Naive thymus-derived CD4-positive, alpha-beta T cell (primary cell): ENCODE measurements around the gene ATG7. TPM values are rescaled to one million over a fixed set of nuclear protein-coding genes. Genes with fewer than 3 reads are reported as not detected.

Experiments used
- ATAC-seq: fragments of 150-1000 bp; cut with Tn5 transposase; 2 replicates; pipeline ENCODE4 v1.10.0; 2021; ENCODE audit warnings: mild to moderate bottlenecking, moderate library complexity
- CTCF ChIA-PET: fragments of 350-600 bp; sonication (Branson Sonifier 250); formaldehyde crosslinking; loops from one replicate; lab custom pipeline; 2021; ENCODE audit warnings: antibody characterized with exemption; lab: Charles Lee
- POLR2A ChIA-PET: fragments of 350-600 bp; sonication (Branson Sonifier 250); formaldehyde crosslinking; loops from one replicate; lab custom pipeline; 2021; ENCODE audit warnings: antibody characterized with exemption, inconsistent platforms; lab: Charles Lee
- DNase-seq, 9 donors: peaks; one replicate each; pipeline versions ENCODE4 v3.0.0 to v3.0.0-alpha.2; 2020 to 2022; ENCODE audit warnings: mixed read lengths in 1 of 9
- H3K27ac ChIP-seq: one replicate; pipeline ENCODE4 v1.7.0; 2013; ENCODE audit warnings: mild to moderate bottlenecking, low read depth, low read length, moderate library complexity
- H3K27me3 ChIP-seq, 2 donors: one replicate each; pipeline ENCODE4 v1.7.0; 2013; ENCODE audit warnings: low read length in 2 of 2, mild to moderate bottlenecking in 2 of 2, moderate library complexity in 2 of 2; ENCODE audit not compliant: control insufficient read depth in 2 of 2, insufficient read depth in 2 of 2
- H3K36me3 ChIP-seq, 3 experiments: 1 replicate in 2 of 3; 2 replicates in 1 of 3; pipeline ENCODE4 v1.7.0; 2013; ENCODE audit warnings: low read length in 3 of 3, mild to moderate bottlenecking in 3 of 3, moderate library complexity in 1 of 3; ENCODE audit not compliant: insufficient read depth in 3 of 3, control insufficient read depth in 2 of 3
- H3K4me1 ChIP-seq, 2 donors: one replicate each; pipeline ENCODE4 v1.7.0; 2013; ENCODE audit warnings: low read length in 2 of 2, mild to moderate bottlenecking in 2 of 2, moderate library complexity in 1 of 2; ENCODE audit not compliant: control insufficient read depth in 2 of 2, insufficient read depth in 2 of 2
- H3K4me3 ChIP-seq: 2 replicates; pipeline ENCODE4 v1.7.0; 2013; ENCODE audit warnings: mild to moderate bottlenecking, low read length
- H3K9me3 ChIP-seq, 3 experiments: 1 replicate in 2 of 3; 2 replicates in 1 of 3; pipeline ENCODE4 v1.7.0; 2013; ENCODE audit warnings: low read length in 3 of 3; ENCODE audit not compliant: control insufficient read depth in 2 of 3
- H3K27ac Mint-ChIP-seq, 9 donors: one replicate each; pipeline ENCODE4 v1.8.0; 2020 to 2022; ENCODE audit warnings: mixed read lengths in 9 of 9, mild to moderate bottlenecking in 8 of 9, moderate library complexity in 5 of 9, inconsistent platforms in 2 of 9
- H3K27me3 Mint-ChIP-seq, 5 donors: one replicate each; pipeline ENCODE4 v1.8.0; 2021 to 2022; ENCODE audit warnings: mixed read lengths in 5 of 5, mild to moderate bottlenecking in 1 of 5
- H3K36me3 Mint-ChIP-seq, 5 donors: one replicate each; pipeline ENCODE4 v1.8.0; 2020 to 2022; ENCODE audit warnings: mixed read lengths in 5 of 5, mild to moderate bottlenecking in 3 of 5, inconsistent platforms in 1 of 5
- H3K4me1 Mint-ChIP-seq, 7 donors: one replicate each; pipeline ENCODE4 v1.8.0; 2020 to 2022; ENCODE audit warnings: mixed read lengths in 7 of 7, mild to moderate bottlenecking in 3 of 7, inconsistent platforms in 1 of 7
- H3K4me3 Mint-ChIP-seq, 10 donors: one replicate each; pipeline ENCODE4 v1.8.0; 2020 to 2022; ENCODE audit warnings: mild to moderate bottlenecking in 10 of 10, mixed read lengths in 10 of 10, moderate library complexity in 6 of 10, inconsistent platforms in 2 of 10
- H3K9me3 Mint-ChIP-seq, 11 donors: one replicate each; pipeline ENCODE4 v1.8.0; 2020 to 2022; ENCODE audit warnings: mixed read lengths in 11 of 11, mild to moderate bottlenecking in 4 of 11, inconsistent platforms in 1 of 11, moderate library complexity in 1 of 11
- intact Hi-C, 2 donors: fragments of 100-400 bp; cut with micrococcal nuclease; formaldehyde crosslinking; loops; one replicate each; pipeline ENCODE4 v1.15.1; 2023
- polyA plus RNA-seq, 2 donors: library from polyadenylated mRNA; unstranded; fragments of 300-500 nt; fragmentation: Illumina TruSeq; gene quantifications; one replicate each; pipeline ENCODE4 v1.2.3, GENCODE V29; 2021
- total RNA-seq, 6 experiments: library from RNA in 5 of 6; stranded (reverse) in 5 of 6; gene quantifications; 1 replicate in 5 of 6; 2 replicates in 1 of 6; pipeline ENCODE4 v1.2.3 and lab custom pipeline; 2021 to 2026

The ATG7 gene
- total and polyA plus RNA-seq, 7 experiments from 2014 or later, result 12.0 to 80.3 (median 33.6) TPM

GRCh38 chr3:11583235-11583634 is 311.0 kb downstream of the ATG7 start:
- Histone ChIP-seq H3K36me3 (peaks cover 0 to 5% (median 0%) of the 10 kb centered on the region in 3 experiments), H3K4me3 (no peak overlapping the region), H3K27ac (no peak overlapping the region), H3K27me3 (no peaks in the 10 kb centered on the region), H3K4me1 (peaks cover 0 to 15% of the 10 kb centered on the region in 2 donors), H3K9me3 (no peaks in the 10 kb centered on the region)
- H3K4me3 Mint-ChIP-seq, result peak overlapping the region in 8 of 10 donors; percentile 79 to 94 (median 84)
- peak overlapping the region in 7 of 9 donors; percentile 12 to 87 (median 79) for H3K27ac Mint-ChIP-seq
- H3K9me3 Mint-ChIP-seq, result peaks cover 0 to 2% (median 0%) of the 10 kb centered on the region in 11 donors
- peaks cover 4 to 15% (median 10%) of the 10 kb centered on the region in 5 donors for H3K36me3 Mint-ChIP-seq
- DNase-seq (no peak), ATAC-seq (no peak)
- ChIA-PET POLR2A (no interaction called here), CTCF (no interaction called here)
- intact Hi-C loops, result no loop called here
- H3K4me1 Mint-ChIP-seq, result peaks cover 31 to 86% (median 81%) of the 10 kb centered on the region in 7 donors
- H3K27me3 Mint-ChIP-seq, result no peaks in the 10 kb centered on the region

- ChIA-PET CTCF (no interaction called here), POLR2A (no interaction called here)
- Histone ChIP-seq H3K4me3 (no peak overlapping the region), H3K27me3 (no peaks in the 10 kb centered on the region), H3K36me3 (peaks cover 0 to 5% (median 0%) of the 10 kb centered on the region in 3 experiments), H3K4me1 (peaks cover 0 to 15% of the 10 kb centered on the region in 2 donors), H3K27ac (no peak overlapping the region), H3K9me3 (no peaks in the 10 kb centered on the region)
- H3K36me3 Mint-ChIP-seq, result peaks cover 4 to 19% (median 10%) of the 10 kb centered on the region in 5 donors
- H3K27me3 Mint-ChIP-seq, result no peaks in the 10 kb centered on the region
- H3K9me3 Mint-ChIP-seq, result peaks cover 0 to 2% (median 0%) of the 10 kb centered on the region in 11 donors
- H3K4me1 Mint-ChIP-seq, result peaks cover 35 to 89% (median 85%) of the 10 kb centered on the region in 7 donors
- DNase-seq, result no peak
- peak overlapping the region in 7 of 9 donors; percentile 11 to 87 (median 68) for H3K27ac Mint-ChIP-seq
- no peak for ATAC-seq
- peak overlapping the region in 4 of 10 donors; percentile 3 to 94 (median 12) for H3K4me3 Mint-ChIP-seq
- intact Hi-C loops, result no loop called here
Observed at GRCh38 chr3:11583638-11584046, 311.4 kb downstream of the ATG7 start.

- ChIA-PET POLR2A (no interaction called here), CTCF (no interaction called here)
- H3K4me1 ChIP-seq, result peaks cover 0 to 15% of the 10 kb centered on the region in 2 donors
- Mint-ChIP-seq H3K27ac (peak overlapping the region in 7 of 9 donors; percentile 11 to 87 (median 77)), H3K27me3 (no peaks in the 10 kb centered on the region), H3K4me3 (peak overlapping the region in 3 of 10 donors; percentile 42 to 94 (median 42)), H3K36me3 (peaks cover 4 to 26% (median 10%) of the 10 kb centered on the region in 5 donors), H3K9me3 (peaks cover 0 to 2% (median 0%) of the 10 kb centered on the region in 11 donors), H3K4me1 (peaks cover 41 to 94% (median 88%) of the 10 kb centered on the region in 7 donors)
- no peak overlapping the region for H3K27ac ChIP-seq
- ATAC-seq (no peak), DNase-seq (no peak)
- peaks cover 0 to 5% (median 0%) of the 10 kb centered on the region in 3 experiments for H3K36me3 ChIP-seq
- H3K27me3 ChIP-seq, result no peaks in the 10 kb centered on the region
- no peaks in the 10 kb centered on the region for H3K9me3 ChIP-seq
- intact Hi-C loops, result no loop called here
- no peak overlapping the region for H3K4me3 ChIP-seq
Observed at GRCh38 chr3:11584570-11584969, 312.4 kb downstream of the ATG7 start.

- H3K36me3 ChIP-seq, result peaks cover 0 to 5% (median 0%) of the 10 kb centered on the region in 3 experiments
- intact Hi-C loops, result loop anchor here in 1 of 2 donors (1.0 kb wide), 1 partner anchor 14 kb away; no protein-coding TSS in a partner anchor
- H3K27ac ChIP-seq, result no peak overlapping the region
- no peak overlapping the region for H3K4me3 ChIP-seq
- ChIA-PET CTCF (no interaction called here), POLR2A (no interaction called here)
- H3K4me1 ChIP-seq, result peaks cover 0 to 14% of the 10 kb centered on the region in 2 donors
- Mint-ChIP-seq H3K4me1 (peaks cover 38 to 92% (median 88%) of the 10 kb centered on the region in 7 donors), H3K27me3 (no peaks in the 10 kb centered on the region), H3K36me3 (peaks cover 0 to 32% (median 10%) of the 10 kb centered on the region in 5 donors), H3K4me3 (peak overlapping the region in 1 of 10 donors; percentile 8), H3K27ac (peak overlapping the region in 7 of 9 donors; percentile 11 to 83 (median 60)), H3K9me3 (peaks cover 0 to 2% (median 0%) of the 10 kb centered on the region in 11 donors)
- no peaks in the 10 kb centered on the region for H3K27me3 ChIP-seq
- no peaks in the 10 kb centered on the region for H3K9me3 ChIP-seq
- ATAC-seq, result no peak
- DNase-seq, result no peak
Observed at GRCh38 chr3:11587766-11588165, 315.6 kb downstream of the ATG7 start.

- H3K27ac Mint-ChIP-seq, result peak overlapping the region; percentile 11 to 88 (median 60)
- Histone ChIP-seq H3K4me3 (no peak overlapping the region), H3K27me3 (no peaks in the 10 kb centered on the region), H3K9me3 (no peaks in the 10 kb centered on the region), H3K36me3 (peaks cover 0 to 5% (median 0%) of the 10 kb centered on the region in 3 experiments), H3K27ac (no peak overlapping the region), H3K4me1 (peaks cover 0 to 10% of the 10 kb centered on the region in 2 donors)
- H3K4me3 Mint-ChIP-seq, result peak overlapping the region in 1 of 10 donors; percentile 62
- peaks cover 4 to 33% (median 10%) of the 10 kb centered on the region in 5 donors for H3K36me3 Mint-ChIP-seq
- H3K9me3 Mint-ChIP-seq, result peaks cover 0 to 2% (median 0%) of the 10 kb centered on the region in 11 donors
- intact Hi-C loops, result loop anchor here in 1 of 2 donors (1.0 kb wide), 1 partner anchor 15 kb away; no protein-coding TSS in a partner anchor
- ATAC-seq (no peak), DNase-seq (no peak)
- CTCF ChIA-PET, result interaction anchor here (0.6 kb wide), 1 partner anchor 113 kb away, joined by 5 read pairs; no protein-coding TSS in a partner anchor
- H3K27me3 Mint-ChIP-seq, result no peaks in the 10 kb centered on the region
- H3K4me1 Mint-ChIP-seq, result peaks cover 39 to 92% (median 88%) of the 10 kb centered on the region in 7 donors
- POLR2A ChIA-PET, result no interaction called here
Observed at GRCh38 chr3:11588338-11588737, 316.1 kb downstream of the ATG7 start.

- ATAC-seq (no peak), DNase-seq (no peak)
- no peaks in the 10 kb centered on the region for H3K9me3 ChIP-seq
- no peaks in the 10 kb centered on the region for H3K27me3 ChIP-seq
- intact Hi-C loops, result loop anchor here in 1 of 2 donors (1.0 kb wide), 1 partner anchor 15 kb away; no protein-coding TSS in a partner anchor
- Mint-ChIP-seq H3K4me1 (peaks cover 40 to 92% (median 88%) of the 10 kb centered on the region in 7 donors), H3K27ac (peak overlapping the region in 8 of 9 donors; percentile 11 to 88 (median 68)), H3K27me3 (no peaks in the 10 kb centered on the region), H3K4me3 (peak overlapping the region in 4 of 10 donors; percentile 2 to 62 (median 8)), H3K9me3 (peaks cover 0 to 1% (median 0%) of the 10 kb centered on the region in 11 donors), H3K36me3 (peaks cover 4 to 36% (median 10%) of the 10 kb centered on the region in 5 donors)
- ChIA-PET CTCF (interaction anchor here (0.6 kb wide), 1 partner anchor 114 kb away, joined by 5 read pairs; no protein-coding TSS in a partner anchor), POLR2A (no interaction called here)
- no peak overlapping the region for H3K4me3 ChIP-seq
- no peak overlapping the region for H3K27ac ChIP-seq
- peaks cover 0 to 5% (median 0%) of the 10 kb centered on the region in 3 experiments for H3K36me3 ChIP-seq
- peaks cover 0 to 10% of the 10 kb centered on the region in 2 donors for H3K4me1 ChIP-seq
Observed at GRCh38 chr3:11588755-11589154, 316.6 kb downstream of the ATG7 start.
